IPS-NIHi7 (cell line): ENCODE results near the gene NPAS2.

Experiments used
- DNase-seq: peaks from one replicate; pipeline ENCODE4 v3.0.0; 2012; ENCODE audit warnings: mixed read lengths; ENCODE audit errors: extremely low spot score

NPAS2 gene

GRCh38 chr2:100855084-100855483, 35.1 kb downstream of the NPAS2 start:
- DNase-seq = no peak

DNA sequence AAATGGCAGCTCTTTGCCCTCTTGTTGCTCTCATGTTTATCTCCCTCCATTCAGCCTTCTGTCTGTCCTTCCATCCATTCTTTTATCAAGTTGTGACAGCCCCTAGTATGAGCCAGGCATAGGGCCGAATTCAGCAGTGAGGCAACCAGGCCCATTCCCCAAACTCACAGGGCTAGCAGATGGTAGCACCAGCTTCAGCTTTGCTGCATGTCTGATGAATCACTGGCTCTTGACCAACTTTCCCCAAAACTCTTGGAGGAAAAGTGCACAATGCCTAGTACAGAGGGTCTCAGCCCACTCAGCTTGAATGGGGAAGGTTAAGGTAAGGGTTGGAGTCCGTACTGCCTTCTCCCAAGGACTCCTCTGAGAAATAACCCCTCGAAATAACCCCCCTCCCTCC, 35.7 kb downstream of the NPAS2 start:
- DNase-seq = no peak

DNA sequence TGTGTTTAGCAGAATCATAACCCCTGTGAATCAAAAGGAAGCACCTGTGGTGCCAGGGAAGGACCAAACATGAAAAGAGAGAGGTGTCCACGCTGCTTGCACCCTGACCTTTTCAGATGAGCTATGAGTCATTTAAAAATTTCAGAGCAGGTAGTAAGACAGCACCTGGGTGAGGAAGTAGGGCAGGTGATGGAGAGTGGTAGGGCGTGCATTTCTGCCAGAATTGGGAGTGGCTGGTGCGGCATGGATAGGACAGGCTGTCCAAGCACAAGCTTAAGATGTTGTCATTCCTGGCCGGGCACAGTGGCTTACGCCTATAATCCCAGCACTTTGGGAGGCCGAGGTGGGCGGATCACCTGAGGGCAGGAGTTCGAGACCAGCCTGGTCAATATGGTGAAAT, 36.8 kb downstream of the NPAS2 start:
- no peak for DNase-seq

DNA sequence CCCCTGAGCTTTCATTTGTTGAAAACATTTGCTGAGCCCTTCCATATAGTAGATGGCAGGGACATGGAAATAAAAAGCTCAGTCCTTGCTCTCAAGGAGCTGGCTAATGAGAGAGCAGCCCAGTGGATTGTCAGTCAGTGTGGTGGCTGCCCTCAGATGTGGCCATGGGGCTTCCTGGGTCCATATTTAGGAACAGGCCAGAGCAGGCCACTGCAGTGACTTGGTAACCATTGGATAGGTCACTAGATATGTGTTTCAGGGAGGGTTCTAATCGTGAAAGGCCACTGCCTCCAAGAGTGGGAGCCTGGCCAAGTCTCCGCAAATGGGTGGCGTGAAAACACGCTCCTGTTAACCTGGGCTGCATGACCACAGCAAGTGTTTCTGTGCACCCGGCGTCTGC, 37.4 kb downstream of the NPAS2 start:
- DNase-seq = no peak

DNA sequence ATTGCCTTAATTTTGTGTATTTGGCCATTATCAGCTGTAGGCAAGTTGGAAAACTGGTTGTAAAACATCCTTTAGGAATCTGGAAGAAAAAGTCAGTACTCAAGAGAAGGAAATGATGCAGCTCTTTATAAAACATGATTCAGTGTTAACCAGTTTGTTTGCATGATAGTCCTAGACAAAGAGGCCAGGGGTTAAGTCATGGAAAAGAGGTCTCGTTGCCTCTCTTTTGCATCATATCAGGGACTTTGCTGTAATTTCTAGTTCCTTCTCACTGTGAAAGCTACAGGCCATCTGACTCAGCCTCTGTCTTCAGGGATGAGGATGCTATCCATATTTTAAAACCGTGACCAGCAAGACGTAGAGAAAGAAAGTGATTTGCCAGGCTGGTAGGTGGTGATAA, 38.0 kb downstream of the NPAS2 start:
- DNase-seq = no peak

DNA sequence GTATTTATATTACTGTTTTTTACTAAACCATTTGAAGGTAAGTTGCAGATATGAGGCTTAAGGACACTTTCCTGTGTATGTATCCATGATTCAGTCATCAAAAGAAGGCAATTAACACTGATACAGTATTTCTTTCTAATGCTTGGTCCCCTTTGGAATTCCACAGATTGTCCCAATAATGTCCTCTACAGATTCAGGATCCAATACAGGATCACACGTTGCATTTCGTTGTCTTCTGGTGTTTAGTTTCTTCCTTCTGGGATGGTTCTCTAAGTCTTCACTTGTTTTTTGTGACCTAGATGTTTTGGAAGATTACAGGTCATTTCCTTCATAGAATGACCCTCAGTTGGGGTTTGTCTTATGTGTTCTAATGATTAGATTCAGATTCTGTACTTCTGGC, 40.0 kb downstream of the NPAS2 start:
- no peak for DNase-seq

GRCh38 chr2:100861340-100861739, 41.4 kb downstream of the NPAS2 start:
- DNase-seq = no peak

GRCh38 chr2:100862081-100862480, 42.1 kb downstream of the NPAS2 start:
- no peak for DNase-seq

DNA sequence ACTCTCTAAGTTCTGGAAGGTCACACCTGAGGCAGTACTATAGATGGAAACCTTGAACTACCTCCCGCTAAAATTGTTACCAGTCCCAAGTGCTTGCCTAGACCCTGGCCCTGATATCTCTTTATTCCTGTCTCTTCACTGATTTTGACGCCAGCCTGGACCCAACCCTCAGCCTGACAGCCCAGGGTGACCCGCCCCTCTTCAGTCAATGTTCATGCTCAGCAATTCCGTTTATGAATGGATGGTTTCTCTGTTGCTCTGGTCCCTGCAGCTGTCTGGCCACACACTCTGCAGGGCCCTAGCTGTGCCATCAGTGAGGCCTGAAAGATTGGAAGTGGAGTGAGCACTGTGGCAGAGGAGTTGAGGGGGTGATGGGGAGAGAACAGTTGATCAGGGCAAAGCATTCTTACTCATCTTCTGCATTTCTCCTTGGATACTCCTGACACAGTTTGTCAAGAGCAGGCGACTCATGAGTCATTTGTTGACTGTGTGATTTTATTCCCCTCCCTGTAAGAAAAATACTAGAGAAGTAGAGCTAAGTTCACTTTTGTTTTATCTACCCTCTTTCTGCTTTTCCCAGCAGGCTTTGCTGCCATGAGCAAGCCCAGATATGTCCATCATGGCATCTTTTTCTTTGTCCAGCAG, 46.0 kb downstream of the NPAS2 start:
- DNase-seq = no peak

GRCh38 chr2:100868083-100868482, 48.1 kb downstream of the NPAS2 start:
- no peak for DNase-seq

GRCh38 chr2:100869120-100869519, 49.2 kb downstream of the NPAS2 start:
- no peak for DNase-seq

- DNase-seq = peak; percentile 38
Observed at GRCh38 chr2:100870652-100871531, 51.0 kb downstream of the NPAS2 start.

- DNase-seq = no peak
Observed at GRCh38 chr2:100875516-100876230, 55.7 kb downstream of the NPAS2 start.

GRCh38 chr2:100876231-100876860, 56.4 kb downstream of the NPAS2 start:
- DNase-seq = no peak

GRCh38 chr2:100877555-100877954, 57.6 kb downstream of the NPAS2 start:
- DNase-seq = no peak

- DNase-seq = no peak
Observed at GRCh38 chr2:100878000-100878791, 58.3 kb downstream of the NPAS2 start.

DNA sequence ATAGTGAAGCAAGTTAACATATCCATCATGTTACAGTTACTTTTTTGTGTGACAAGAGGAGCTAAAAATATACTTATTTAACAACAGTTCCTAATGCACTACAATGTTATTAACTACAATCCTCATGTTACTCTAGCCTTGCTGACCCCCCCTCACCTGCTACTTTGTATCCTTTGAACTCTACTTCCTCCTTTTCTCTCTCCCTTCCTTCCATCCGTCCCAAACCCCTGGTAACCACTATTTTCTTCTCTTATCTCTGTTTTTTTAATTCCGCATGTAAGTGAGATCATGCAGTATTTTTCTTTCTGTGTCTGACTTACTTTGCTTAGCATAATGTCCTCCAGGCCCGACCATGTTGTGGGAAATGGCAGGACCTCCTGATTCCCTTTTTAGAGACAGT, 59.4 kb downstream of the NPAS2 start:
- no peak for DNase-seq

DNA sequence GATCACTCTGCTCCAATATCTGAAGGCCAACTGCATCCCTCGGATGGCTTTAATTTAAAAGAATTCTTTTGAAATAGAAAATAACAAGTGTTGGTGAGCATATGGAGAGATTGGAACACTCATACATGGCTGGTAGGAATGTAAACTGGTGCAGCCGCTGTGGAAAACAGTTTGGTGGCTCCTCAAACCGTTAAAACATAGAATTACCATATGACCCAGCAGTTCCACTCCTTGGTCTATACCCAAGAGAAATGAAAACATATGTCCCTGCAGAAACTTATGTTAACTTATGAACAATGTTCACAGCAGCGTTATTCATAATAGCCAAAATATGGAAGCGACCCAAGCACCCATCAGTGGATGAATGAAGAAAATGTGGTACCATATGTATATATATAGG, 60.1 kb downstream of the NPAS2 start:
- DNase-seq = no peak

GRCh38 chr2:100880730-100881129, 60.8 kb downstream of the NPAS2 start:
- DNase-seq = no peak

- no peak for DNase-seq
Observed at GRCh38 chr2:100882645-100883613, 63.0 kb downstream of the NPAS2 start.
